B cell (primary cell): ENCODE measurements around the gene ST6GAL2. TPM values are rescaled to one million over a fixed set of nuclear protein-coding genes. Genes with fewer than 3 reads are reported as not detected.

Experiments used
- ATAC-seq: fragments of 200-7000 bp; cut with Tn5 transposase; one replicate; pipeline ENCODE4 v1.10.0; 2021; ENCODE audit warnings: low read depth, mild to moderate bottlenecking, moderate number of reproducible peaks, moderate library complexity
- CTCF ChIA-PET: fragments of 350-600 bp; sonication (Branson Sonifier 250); formaldehyde crosslinking; loops from one replicate; lab custom pipeline; 2021; ENCODE audit warnings: antibody characterized with exemption, inconsistent platforms; lab: Charles Lee
- POLR2A ChIA-PET: fragments of 350-600 bp; sonication (Branson Sonifier 250); formaldehyde crosslinking; loops from one replicate; lab custom pipeline; 2021; ENCODE audit warnings: antibody characterized with exemption; lab: Charles Lee
- DNase-seq: peaks from one replicate; pipeline ENCODE4 v3.0.0; 2013
- H2AFZ ChIP-seq: 2 replicates; pipeline ENCODE4 v1.6.1; 2012; ENCODE audit warnings: mild to moderate bottlenecking, low read depth, low read length; ENCODE audit not compliant: insufficient read depth, poor library complexity, severe bottlenecking
- H3K27ac ChIP-seq, 2 donors: 1 replicate in 1 of 2; 2 replicates in 1 of 2; pipeline ENCODE4 v1.5.1; 2012 to 2013; ENCODE audit warnings: low read length in 2 of 2, mild to moderate bottlenecking in 2 of 2, moderate library complexity in 1 of 2
- H3K27me3 ChIP-seq, 4 experiments: fragments of 200-600 bp in 1 of 4; sonication (generic) in 1 of 4; replicated peaks in 1 of 4; 1 replicate in 2 of 4; 2 replicates in 2 of 4; pipeline versions ENCODE4 v1.6.1 to v1.7.0; 2013 to 2016; ENCODE audit warnings: low read length in 3 of 4, mild to moderate bottlenecking in 2 of 4, mixed read lengths in 1 of 4, moderate library complexity in 1 of 4; ENCODE audit not compliant: insufficient read depth in 4 of 4, control insufficient read depth in 3 of 4; ENCODE audit errors: control extremely low read depth in 1 of 4
- H3K36me3 ChIP-seq, 2 experiments: replicated peaks in 1 of 2; 1 replicate in 1 of 2; 2 replicates in 1 of 2; pipeline versions ENCODE4 v1.6.1 to v1.7.1; 2013; ENCODE audit warnings: low read length in 1 of 2; ENCODE audit not compliant: insufficient read depth in 2 of 2, control insufficient read depth in 1 of 2; ENCODE audit errors: control extremely low read depth in 1 of 2, extremely low read depth in 1 of 2
- H3K4me1 ChIP-seq, 2 donors: fragments of 200-600 bp in 1 of 2; sonication (generic) in 1 of 2; 1 replicate in 1 of 2; 2 replicates in 1 of 2; pipeline versions ENCODE4 v1.5.1 to v1.6.1; 2013 to 2017; ENCODE audit warnings: low read length in 2 of 2; ENCODE audit not compliant: control insufficient read depth in 2 of 2, insufficient read depth in 2 of 2
- H3K4me2 ChIP-seq: replicated peaks from 2 replicates; pipeline ENCODE3; 2012; ENCODE audit warnings: mild to moderate bottlenecking, low read depth, low read length; ENCODE audit not compliant: poor library complexity, severe bottlenecking
- H3K4me3 ChIP-seq, 5 experiments: fragments of 200-600 bp in 1 of 5; sonication (generic) in 1 of 5; 1 replicate in 3 of 5; 2 replicates in 2 of 5; pipeline versions ENCODE4 v1.5.1 to v1.7.0; 2011 to 2016; ENCODE audit warnings: low read length in 4 of 5, mild to moderate bottlenecking in 4 of 5, low read depth in 2 of 5, control low read depth in 1 of 5, moderate library complexity in 1 of 5; ENCODE audit not compliant: insufficient read depth in 1 of 5; ENCODE audit errors: control extremely low read depth in 1 of 5, extremely low read depth in 1 of 5
- H3K79me2 ChIP-seq: fragments of 200-600 bp; sonication (generic); one replicate; pipeline ENCODE4 v1.6.0; 2016; ENCODE audit warnings: low read length; ENCODE audit not compliant: control insufficient read depth, insufficient read depth
- H3K9ac ChIP-seq: fragments of 200-600 bp; sonication (generic); 2 replicates; pipeline ENCODE4 v1.6.1; 2017; ENCODE audit warnings: mild to moderate bottlenecking, low read length, moderate library complexity
- H3K9me3 ChIP-seq, 3 donors: one replicate each; pipeline versions ENCODE4 v1.6.1 to v1.7.1; 2013; ENCODE audit warnings: low read length in 2 of 3; ENCODE audit not compliant: control insufficient read depth in 2 of 3, insufficient read depth in 1 of 3; ENCODE audit errors: control extremely low read depth in 1 of 3
- H4K20me1 ChIP-seq: 2 replicates; pipeline ENCODE4 v1.6.0; 2012; ENCODE audit warnings: mild to moderate bottlenecking, low read length; ENCODE audit not compliant: insufficient read depth, control insufficient read depth, poor library complexity, severe bottlenecking
- H3K27ac Mint-ChIP-seq: one replicate; pipeline ENCODE4 v1.8.0; 2021; ENCODE audit warnings: mixed read lengths
- H3K27me3 Mint-ChIP-seq: one replicate; pipeline ENCODE4 v1.8.0; 2021; ENCODE audit warnings: mixed read lengths
- H3K4me1 Mint-ChIP-seq: one replicate; pipeline ENCODE4 v1.8.0; 2021; ENCODE audit warnings: mixed read lengths
- H3K4me3 Mint-ChIP-seq: one replicate; pipeline ENCODE4 v1.8.0; 2021; ENCODE audit warnings: mixed read lengths
- H3K9me3 Mint-ChIP-seq: one replicate; pipeline ENCODE4 v1.8.0; 2022; ENCODE audit warnings: mixed read lengths; ENCODE audit not compliant: insufficient read depth
- CTCF ChIP-seq: fragments of 200-600 bp; IDR thresholded peaks from one replicate; pipeline ENCODE4 v1.8.0; 2022; ENCODE audit warnings: antibody characterized with exemption, mild to moderate bottlenecking
- EZH2 ChIP-seq: IDR thresholded peaks from 2 replicates; pipeline ENCODE4 v1.6.1; 2012; ENCODE audit warnings: borderline replicate concordance, low read depth, mild to moderate bottlenecking, moderate library complexity, low read length; ENCODE audit not compliant: insufficient read depth, poor library complexity, severe bottlenecking
- WGBS: methylation state at CpG from one replicate; pipeline ENCODE4 v1.1.5; 2013; ENCODE audit warnings: missing lambda C conversion rate; ENCODE audit not compliant: insufficient coverage; 5-methylcytosine and 5-hydroxymethylcytosine counted together
- intact Hi-C: fragments of 100-400 bp; cut with micrococcal nuclease; formaldehyde crosslinking; loops from one replicate; pipeline ENCODE4 v1.10.0; 2022
- polyA plus RNA-seq: library from polyadenylated mRNA; depleted of rRNA; stranded (reverse); fragments of >200 nt; gene quantifications from 2 replicates; pipeline ENCODE4 v1.2.3, GENCODE V29; 2012
- total RNA-seq, 2 donors: library from RNA; stranded (reverse); fragments of 120-200 nt in 1 of 2; gene quantifications; 1 replicate in 1 of 2; 2 replicates in 1 of 2; pipeline versions ENCODE4 v1.2.3 to v1.2.4, GENCODE V29; 2013 to 2022

Gene ST6GAL2
- total and polyA plus RNA-seq, 2 donors (not counting 1 experiment from before 2014, with no cell fraction given) = not detected

- DNase-seq = no peak
- CTCF ChIA-PET = no interaction called here
- peaks cover 2% of the 10 kb centered on the region for H3K9me3 Mint-ChIP-seq
Observed at GRCh38 chr2:106781196-106781595, 104.8 kb downstream of the ST6GAL2 start.

GRCh38 chr2:106771811-106772210 is 114.2 kb downstream of the ST6GAL2 start:
- Histone ChIP-seq H3K27ac (no peak overlapping the region), H3K9ac (no peak overlapping the region), H3K4me1 (no peaks in the 10 kb centered on the region), H3K27me3 (no peaks in the 10 kb centered on the region), H2AFZ (no peak overlapping the region), H4K20me1 (no peaks in the 10 kb centered on the region), H3K4me3 (no peak overlapping the region), H3K4me2 (no peak overlapping the region), H3K9me3 (peaks cover 0 to 3% (median 0%) of the 10 kb centered on the region in 3 donors), H3K36me3 (no peaks in the 10 kb centered on the region), H3K79me2 (no peaks in the 10 kb centered on the region)
- intact Hi-C loops = no loop called here
- no peak for ATAC-seq
- CTCF ChIA-PET = no interaction called here
- H3K4me1 Mint-ChIP-seq = no peaks in the 10 kb centered on the region
- DNase-seq = no peak
- no peaks in the 10 kb centered on the region for H3K27me3 Mint-ChIP-seq
- TF ChIP-seq CTCF (no peak), EZH2 (no peak)
- POLR2A ChIA-PET = no interaction called here
- H3K4me3 Mint-ChIP-seq = no peak overlapping the region
- H3K27ac Mint-ChIP-seq = no peak overlapping the region
- WGBS = 76% methylated on average over 3 of the region's 3 CpGs
- peaks cover 2% of the 10 kb centered on the region for H3K9me3 Mint-ChIP-seq

More at GRCh38 chr2:106781196-106781595, 104.8 kb downstream of the ST6GAL2 start:
- no peaks in the 10 kb centered on the region for H3K36me3 ChIP-seq
- TF ChIP-seq CTCF = no peak
- no peak for TF ChIP-seq EZH2
- Mint-ChIP-seq H3K4me1 (no peaks in the 10 kb centered on the region), H3K27ac (no peak overlapping the region), H3K27me3 (no peaks in the 10 kb centered on the region), H3K4me3 (no peak overlapping the region)
- H3K9me3 ChIP-seq = no peaks in the 10 kb centered on the region
- no peaks in the 10 kb centered on the region for H4K20me1 ChIP-seq
- no peak overlapping the region for H3K9ac ChIP-seq
- no peak overlapping the region for H3K4me3 ChIP-seq
- H3K4me1 ChIP-seq = no peaks in the 10 kb centered on the region
- no peak overlapping the region for H3K27ac ChIP-seq
- 86% methylated on average over 1 of the region's 3 CpGs for WGBS
- no peak overlapping the region for H2AFZ ChIP-seq
- H3K27me3 ChIP-seq = no peaks in the 10 kb centered on the region
- no peak for ATAC-seq
- intact Hi-C loops = no loop called here
- no peaks in the 10 kb centered on the region for H3K79me2 ChIP-seq
- POLR2A ChIA-PET = no interaction called here
- no peak overlapping the region for H3K4me2 ChIP-seq
